ENCODE data around the gene ADAMTS6.

DNA sequence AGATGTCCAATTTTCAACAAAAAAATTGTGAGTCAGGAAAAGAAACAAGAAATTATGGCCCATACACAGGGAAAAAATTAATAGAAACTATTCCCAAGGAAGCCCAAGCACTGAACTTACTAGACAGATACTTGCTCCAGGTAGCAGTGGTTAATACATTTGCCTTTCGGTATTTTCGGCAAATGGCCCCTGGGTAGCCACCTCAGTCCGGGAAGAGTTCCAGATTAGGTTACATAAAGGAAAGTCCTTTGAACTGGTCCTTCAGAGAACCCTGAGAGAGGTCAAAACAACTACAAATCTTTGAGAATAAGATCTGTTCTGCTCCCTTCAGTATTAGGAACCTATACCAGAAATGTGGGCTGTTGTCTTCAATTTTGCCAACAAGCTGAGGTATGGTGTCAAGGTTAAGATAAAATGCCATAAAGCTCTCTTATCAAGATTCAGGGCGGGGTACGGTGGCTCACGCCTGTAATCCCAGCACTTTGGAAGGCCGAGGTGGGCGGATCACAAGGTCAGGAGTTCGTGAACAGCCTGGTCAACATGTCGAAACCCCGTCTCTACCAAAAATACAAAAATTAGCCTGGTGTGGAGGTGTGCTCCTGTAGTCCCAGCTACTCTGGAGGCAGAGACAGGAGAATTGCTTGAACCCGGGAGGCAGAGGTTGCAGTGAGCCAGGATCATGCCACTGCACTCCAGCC lies 369.6 kb downstream of the ADAMTS6 start:
- TF ChIP-seq POLR2AphosphoS5 (IDR thresholded peaks at IDR 0.05) (no peak), POLR2A (IDR thresholded peaks at IDR 0.05) (no peak), EP300 (IDR thresholded peaks at IDR 0.05) (no peak)
- TF ChIP-seq, protein P1, sequence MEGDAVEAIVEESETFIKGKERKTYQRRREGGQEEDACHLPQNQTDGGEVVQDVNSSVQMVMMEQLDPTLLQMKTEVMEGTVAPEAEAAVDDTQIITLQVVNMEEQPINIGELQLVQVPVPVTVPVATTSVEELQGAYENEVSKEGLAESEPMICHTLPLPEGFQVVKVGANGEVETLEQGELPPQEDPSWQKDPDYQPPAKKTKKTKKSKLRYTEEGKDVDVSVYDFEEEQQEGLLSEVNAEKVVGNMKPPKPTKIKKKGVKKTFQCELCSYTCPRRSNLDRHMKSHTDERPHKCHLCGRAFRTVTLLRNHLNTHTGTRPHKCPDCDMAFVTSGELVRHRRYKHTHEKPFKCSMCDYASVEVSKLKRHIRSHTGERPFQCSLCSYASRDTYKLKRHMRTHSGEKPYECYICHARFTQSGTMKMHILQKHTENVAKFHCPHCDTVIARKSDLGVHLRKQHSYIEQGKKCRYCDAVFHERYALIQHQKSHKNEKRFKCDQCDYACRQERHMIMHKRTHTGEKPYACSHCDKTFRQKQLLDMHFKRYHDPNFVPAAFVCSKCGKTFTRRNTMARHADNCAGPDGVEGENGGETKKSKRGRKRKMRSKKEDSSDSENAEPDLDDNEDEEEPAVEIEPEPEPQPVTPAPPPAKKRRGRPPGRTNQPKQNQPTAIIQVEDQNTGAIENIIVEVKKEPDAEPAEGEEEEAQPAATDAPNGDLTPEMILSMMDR (IDR thresholded peaks at IDR 0.05) = no peak

Data from suprapubic skin (tissue), 4 donors.